ENCODE data around the gene USHBP1. TPM values are rescaled to one million over a fixed set of nuclear protein-coding genes. Genes with fewer than 3 reads are reported as not detected.

USHBP1 gene
- total and polyA plus RNA-seq, 2 of the 13 experiments (the other 11 are each of a cell fraction or from before 2014, with no cell fraction given) = 0.15 to 1.5 TPM

GRCh38 chr19:17242431-17243208 is 21.9 kb downstream of the USHBP1 start (continued):
- TF ChIP-seq PATZ1 (CRISPR knock-in tag; IDR thresholded peaks at IDR 0.05) (no peak; the same call in 1 of the 2 replicates), CBX1 (IDR thresholded peaks at IDR 0.05; ENCODE audit: low read depth) (no peak), NRL (CRISPR knock-in tag; IDR thresholded peaks at IDR 0.05; ENCODE audit: borderline replicate concordance) (no peak), ZNF546 (CRISPR knock-in tag; conservative IDR thresholded peaks at IDR 0.05) (no peak), ZBTB21 (CRISPR knock-in tag; IDR thresholded peaks at IDR 0.05) (no peak), GATAD1 (CRISPR knock-in tag; IDR thresholded peaks at IDR 0.05) (no peak), IRX3 (CRISPR knock-in tag; IDR thresholded peaks at IDR 0.05; ENCODE audit: borderline replicate concordance, low read depth) (no peak), ZNF484 (CRISPR knock-in tag; IDR thresholded peaks at IDR 0.05; ENCODE audit: borderline replicate concordance, low read depth) (no peak), SAP130 (CRISPR knock-in tag; IDR thresholded peaks at IDR 0.05; ENCODE audit: low read depth) (peak; percentile 36; the same call in 1 of the 2 replicates), ZNF234 (CRISPR knock-in tag; conservative IDR thresholded peaks at IDR 0.05) (no peak), ZNF558 (CRISPR knock-in tag; IDR thresholded peaks at IDR 0.05; ENCODE audit: borderline replicate concordance) (peak; percentile 59; the same call in 1 of the 2 replicates), ZNF230 (CRISPR knock-in tag; IDR thresholded peaks at IDR 0.05) (no peak), RXRB (CRISPR knock-in tag; IDR thresholded peaks at IDR 0.05; ENCODE audit: borderline replicate concordance) (no peak), ZNF543 (CRISPR knock-in tag; IDR thresholded peaks at IDR 0.05) (no peak), ZSCAN20 (CRISPR knock-in tag; IDR thresholded peaks at IDR 0.05; ENCODE audit: borderline replicate concordance) (no peak), ZNF512 (CRISPR knock-in tag; IDR thresholded peaks at IDR 0.05) (no peak), ARID2 (CRISPR knock-in tag; IDR thresholded peaks at IDR 0.05; ENCODE audit: borderline replicate concordance) (no peak), GATAD2A (CRISPR knock-in tag; IDR thresholded peaks at IDR 0.05) (no peak), PHF8 (CRISPR knock-in tag; IDR thresholded peaks at IDR 0.05) (no peak), FOSL1 (CRISPR knock-in tag; IDR thresholded peaks at IDR 0.05; ENCODE audit: borderline replicate concordance) (no peak), AGO2 (optimal IDR thresholded peaks at IDR 0.05; ENCODE audit: low read depth, low read length) (peak; percentile 59), RFXANK (CRISPR knock-in tag; IDR thresholded peaks at IDR 0.05) (no peak), PHF21A (CRISPR knock-in tag; IDR thresholded peaks at IDR 0.05) (peak; percentile 11; the same call in 1 of the 2 replicates), POLR2AphosphoS5 (IDR thresholded peaks at IDR 0.05; ENCODE audit: low read depth, low read length) (no peak), ZNF660 (CRISPR knock-in tag; IDR thresholded peaks at IDR 0.05; ENCODE audit: borderline replicate concordance, low read depth) (no peak), RBAK (CRISPR knock-in tag; IDR thresholded peaks at IDR 0.05) (no peak), TEAD2 (CRISPR knock-in tag; IDR thresholded peaks at IDR 0.05) (no peak), ISL2 (CRISPR knock-in tag; IDR thresholded peaks at IDR 0.05) (no peak)
- TF ChIP-seq, protein P1, sequence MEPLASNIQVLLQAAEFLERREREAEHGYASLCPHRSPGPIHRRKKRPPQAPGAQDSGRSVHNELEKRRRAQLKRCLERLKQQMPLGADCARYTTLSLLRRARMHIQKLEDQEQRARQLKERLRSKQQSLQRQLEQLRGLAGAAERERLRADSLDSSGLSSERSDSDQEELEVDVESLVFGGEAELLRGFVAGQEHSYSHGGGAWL (CRISPR knock-in tag; IDR thresholded peaks at IDR 0.05) = no peak

Data from HepG2 (cell line).